Peyer's patch (tissue), 4 donors: Measurements from ENCODE around the gene IMPA2.

Experiments
- CTCF ChIP-seq, 6 experiments: fragments of 450-650 bp in 4 of 6; fragments of 200-600 bp in 2 of 6; sonication (generic) in 1 of 6; IDR thresholded peaks; one replicate each; pipeline ENCODE4 v1.5.1; 2017 to 2019; ENCODE audit warnings: antibody characterized with exemption in 6 of 6, mild to moderate bottlenecking in 3 of 6, moderate library complexity in 1 of 6
- POLR2A ChIP-seq, 2 donors: fragments of 450-650 bp; IDR thresholded peaks; one replicate each; pipeline ENCODE4 v1.5.1; 2017; ENCODE audit warnings: antibody characterized with exemption in 2 of 2, mild to moderate bottlenecking in 2 of 2, moderate library complexity in 2 of 2

- TF ChIP-seq CTCF (IDR thresholded peaks at IDR 0.05): no peak
- no peak for TF ChIP-seq POLR2A (IDR thresholded peaks at IDR 0.05)
Measured at GRCh38 chr18:11956371-11957308, 24.7 kb upstream of the IMPA2 start.
